Gastrocnemius medialis (tissue), 4 donors: ENCODE data around the gene BLVRB. TPM values are rescaled to one million over a fixed set of nuclear protein-coding genes. Genes with fewer than 3 reads are reported as not detected.
"Not testable (repeated sequence)": the region's sequence is repeated elsewhere in the genome, so short reads cannot be mapped to it uniquely, and the experiment has no call there.

Experiments used
- ATAC-seq, 2 donors: fragments of 150-250 bp; one replicate each; pipeline ENCODE4 v1.9.1; 2016
- DNase-seq, 2 donors: peaks; one replicate each; pipeline ENCODE4 v3.0.0-alpha.2; 2019
- H3K27ac ChIP-seq, 4 donors: fragments of 200-600 bp; sonication (generic); 1 replicate in 1 of 4; 2 replicates in 3 of 4; pipeline ENCODE4 v1.5.1; 2016 to 2018; ENCODE audit warnings: mild to moderate bottlenecking in 2 of 4, moderate library complexity in 1 of 4
- H3K27me3 ChIP-seq, 3 donors: fragments of 200-600 bp; sonication (generic) in 2 of 3; 1 replicate in 1 of 3; 2 replicates in 2 of 3; pipeline versions ENCODE4 v1.5.1 to v1.6.0; 2016 to 2019; ENCODE audit warnings: mild to moderate bottlenecking in 1 of 3, moderate library complexity in 1 of 3
- H3K36me3 ChIP-seq, 2 donors: fragments of 200-600 bp; sonication (generic) in 1 of 2; one replicate each; pipeline ENCODE4 v1.5.1; 2017 to 2018
- H3K4me1 ChIP-seq, 2 donors: fragments of 200-600 bp; sonication (generic) in 1 of 2; one replicate each; pipeline ENCODE4 v1.5.1; 2016 to 2017; ENCODE audit warnings: mild to moderate bottlenecking in 2 of 2
- H3K4me3 ChIP-seq, 4 donors: fragments of 200-600 bp; sonication (generic) in 3 of 4; 1 replicate in 1 of 4; 2 replicates in 3 of 4; pipeline ENCODE4 v1.5.1; 2016 to 2019; ENCODE audit warnings: mild to moderate bottlenecking in 2 of 4
- H3K9me3 ChIP-seq, 3 donors: fragments of 200-600 bp; sonication (generic) in 2 of 3; 1 replicate in 1 of 3; 2 replicates in 2 of 3; pipeline ENCODE4 v1.5.1; 2016 to 2019
- POLR2A ChIP-seq, 2 donors: fragments of 450-650 bp; IDR thresholded peaks; one replicate each; pipeline ENCODE4 v1.6.1; 2017; ENCODE audit warnings: antibody characterized with exemption in 2 of 2, mild to moderate bottlenecking in 2 of 2, moderate library complexity in 2 of 2
- in situ Hi-C, 4 donors: fragments of 200-750 bp; cut with MboI; loops; one replicate each; pipeline versions ENCODE4 v1.15.0 to v1.8.0; 2017; ENCODE audit warnings: low sequenced_read_pairs in 4 of 4
- intact Hi-C: fragments of 100-400 bp; cut with DNase I; formaldehyde crosslinking; loops from one replicate; pipeline ENCODE4 v1.15.1; 2023; ENCODE audit warnings: low total_unique reads
- total RNA-seq, 4 donors: library from RNA; depleted of rRNA; stranded (reverse); fragments of >200 nt; gene quantifications; one replicate each; pipeline versions ENCODE4 v1.1.0 to v1.2.3, GENCODE V29; 2016
- TF ChIP-seq, protein P1 (sequence below), 5 experiments: fragments of 450-650 bp in 3 of 5; fragments of 200-600 bp in 2 of 5; sonication (generic) in 2 of 5; IDR thresholded peaks in 4 of 5; conservative IDR thresholded peaks in 1 of 5; 1 replicate in 4 of 5; 2 replicates in 1 of 5; pipeline ENCODE4 v1.5.1; 2016 to 2019; ENCODE audit warnings: antibody characterized with exemption in 5 of 5, mild to moderate bottlenecking in 3 of 5, moderate library complexity in 3 of 5

The BLVRB gene
- total RNA-seq, 4 donors from 2014 or later = 254 to 679 (median 280) TPM

DNA sequence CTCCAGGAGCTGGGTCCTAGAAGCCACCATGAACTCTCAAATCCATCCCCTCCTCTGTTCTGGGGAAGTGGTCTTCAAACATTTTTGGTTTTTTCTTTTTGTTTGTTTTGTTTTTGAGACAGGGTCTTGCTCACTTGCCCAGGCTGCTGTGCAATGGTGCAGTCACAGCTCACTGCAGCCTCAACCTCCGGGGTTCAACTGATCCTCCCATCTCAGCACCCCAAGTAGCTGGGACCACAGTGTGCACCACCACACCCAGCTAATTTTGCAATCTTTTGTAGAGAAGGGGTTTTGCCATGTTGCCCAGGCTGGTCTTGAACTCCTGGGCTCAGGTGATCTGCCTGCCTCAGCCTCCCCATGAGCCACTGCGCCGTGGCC lies 7.0 kb downstream of the BLVRB start:
- H3K4me1 ChIP-seq = no peaks in the 10 kb centered on the region
- no peak for ATAC-seq
- peaks cover 0 to 24% of the 10 kb centered on the region in 2 donors for H3K36me3 ChIP-seq
- no peak overlapping the region for H3K27ac ChIP-seq
- H3K9me3 ChIP-seq = no peaks in the 10 kb centered on the region
- intact Hi-C loops = no loop called here
- H3K4me3 ChIP-seq = no peak overlapping the region
- DNase-seq = no peak
- in situ Hi-C loops = no loop called here
- H3K27me3 ChIP-seq = no peaks in the 10 kb centered on the region
- no peak for TF ChIP-seq POLR2A (IDR thresholded peaks at IDR 0.05)
- TF ChIP-seq, protein P1, sequence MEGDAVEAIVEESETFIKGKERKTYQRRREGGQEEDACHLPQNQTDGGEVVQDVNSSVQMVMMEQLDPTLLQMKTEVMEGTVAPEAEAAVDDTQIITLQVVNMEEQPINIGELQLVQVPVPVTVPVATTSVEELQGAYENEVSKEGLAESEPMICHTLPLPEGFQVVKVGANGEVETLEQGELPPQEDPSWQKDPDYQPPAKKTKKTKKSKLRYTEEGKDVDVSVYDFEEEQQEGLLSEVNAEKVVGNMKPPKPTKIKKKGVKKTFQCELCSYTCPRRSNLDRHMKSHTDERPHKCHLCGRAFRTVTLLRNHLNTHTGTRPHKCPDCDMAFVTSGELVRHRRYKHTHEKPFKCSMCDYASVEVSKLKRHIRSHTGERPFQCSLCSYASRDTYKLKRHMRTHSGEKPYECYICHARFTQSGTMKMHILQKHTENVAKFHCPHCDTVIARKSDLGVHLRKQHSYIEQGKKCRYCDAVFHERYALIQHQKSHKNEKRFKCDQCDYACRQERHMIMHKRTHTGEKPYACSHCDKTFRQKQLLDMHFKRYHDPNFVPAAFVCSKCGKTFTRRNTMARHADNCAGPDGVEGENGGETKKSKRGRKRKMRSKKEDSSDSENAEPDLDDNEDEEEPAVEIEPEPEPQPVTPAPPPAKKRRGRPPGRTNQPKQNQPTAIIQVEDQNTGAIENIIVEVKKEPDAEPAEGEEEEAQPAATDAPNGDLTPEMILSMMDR (IDR thresholded peaks at IDR 0.05 in 4 of 5, conservative IDR thresholded peaks at IDR 0.05 in 1 of 5) = no peak

DNA sequence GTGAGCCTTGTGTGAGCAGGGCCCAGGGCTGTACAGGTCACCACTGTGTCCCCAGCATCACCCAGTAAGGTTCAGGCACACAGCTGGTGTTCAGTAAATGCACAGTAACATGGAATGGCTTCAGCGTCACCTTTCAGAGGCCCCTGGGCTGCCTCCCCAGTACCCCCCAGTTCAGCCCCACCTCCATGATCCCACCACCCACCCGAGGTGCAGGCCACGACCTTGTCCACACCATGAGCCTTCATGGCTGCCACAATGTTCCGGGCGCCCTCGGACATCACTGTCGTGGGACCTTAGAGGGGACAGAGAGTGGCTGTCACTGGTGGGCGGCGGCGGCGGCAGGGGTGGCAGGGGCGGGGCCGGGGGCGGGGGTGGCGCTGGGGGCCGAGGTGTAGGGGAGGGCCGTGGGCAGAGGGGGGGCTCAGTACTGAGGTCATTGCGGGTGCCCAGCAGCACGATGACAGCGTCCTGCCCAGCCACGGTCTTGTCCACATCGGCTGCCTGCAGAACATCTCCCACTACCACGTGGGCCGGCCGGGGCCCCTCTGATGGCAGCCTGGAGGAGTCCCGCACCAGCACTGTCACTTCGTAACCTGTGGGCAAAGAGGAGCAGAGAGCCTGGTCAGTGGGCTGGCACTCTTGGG lies 7.5 kb downstream of the BLVRB start:
- TF ChIP-seq POLR2A (IDR thresholded peaks at IDR 0.05) = no peak
- Histone ChIP-seq H3K27ac (no peak overlapping the region), H3K9me3 (no peaks in the 10 kb centered on the region), H3K27me3 (no peaks in the 10 kb centered on the region), H3K36me3 (peaks cover 0 to 24% of the 10 kb centered on the region in 2 donors), H3K4me3 (no peak overlapping the region), H3K4me1 (no peaks in the 10 kb centered on the region)
- ATAC-seq (no peak), DNase-seq (no peak)
- in situ Hi-C loops (no loop called here), intact Hi-C loops (no loop called here)

DNA sequence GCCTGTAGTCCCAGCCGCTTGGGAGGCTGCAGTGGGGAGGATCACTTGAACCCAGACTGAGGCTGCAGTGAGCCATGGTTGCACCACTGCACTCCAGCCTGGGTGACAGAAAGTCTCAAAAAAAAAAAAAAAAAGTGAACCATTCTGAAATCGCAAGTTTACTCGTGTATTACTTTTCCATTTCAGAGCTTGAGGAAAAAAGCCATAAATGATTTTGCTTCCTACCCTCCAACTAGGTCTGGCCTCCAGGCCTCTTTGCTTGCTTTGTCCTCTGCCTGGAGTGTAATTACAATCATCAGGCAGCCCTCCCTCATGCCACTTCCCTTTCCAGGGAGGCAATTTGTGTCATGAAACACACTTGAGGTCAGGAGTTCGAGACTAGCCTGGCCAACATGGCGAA lies 8.5 kb downstream of the BLVRB start:
- H3K36me3 ChIP-seq = peaks cover 0 to 24% of the 10 kb centered on the region in 2 donors
- H3K4me3 ChIP-seq = no peak overlapping the region
- intact Hi-C loops (no loop called here), in situ Hi-C loops (no loop called here)
- H3K27ac ChIP-seq = no peak overlapping the region
- no peaks in the 10 kb centered on the region for H3K9me3 ChIP-seq
- no peak for DNase-seq
- no peaks in the 10 kb centered on the region for H3K27me3 ChIP-seq
- no peak for ATAC-seq
- no peak for TF ChIP-seq POLR2A (IDR thresholded peaks at IDR 0.05)
- TF ChIP-seq, protein P1 (IDR thresholded peaks at IDR 0.05 in 4 of 5, conservative IDR thresholded peaks at IDR 0.05 in 1 of 5) = no peak
- H3K4me1 ChIP-seq = no peaks in the 10 kb centered on the region

- peaks cover 0 to 35% of the 10 kb centered on the region in 2 donors for H3K36me3 ChIP-seq
- H3K4me3 ChIP-seq, DNase-seq, H3K27me3 ChIP-seq, H3K27ac ChIP-seq, ATAC-seq, H3K9me3 ChIP-seq, H3K4me1 ChIP-seq, intact Hi-C loops, in situ Hi-C loops: not testable (repeated sequence)
Observed at GRCh38 chr19:40453943-40454342, 11.6 kb downstream of the BLVRB start.

DNA sequence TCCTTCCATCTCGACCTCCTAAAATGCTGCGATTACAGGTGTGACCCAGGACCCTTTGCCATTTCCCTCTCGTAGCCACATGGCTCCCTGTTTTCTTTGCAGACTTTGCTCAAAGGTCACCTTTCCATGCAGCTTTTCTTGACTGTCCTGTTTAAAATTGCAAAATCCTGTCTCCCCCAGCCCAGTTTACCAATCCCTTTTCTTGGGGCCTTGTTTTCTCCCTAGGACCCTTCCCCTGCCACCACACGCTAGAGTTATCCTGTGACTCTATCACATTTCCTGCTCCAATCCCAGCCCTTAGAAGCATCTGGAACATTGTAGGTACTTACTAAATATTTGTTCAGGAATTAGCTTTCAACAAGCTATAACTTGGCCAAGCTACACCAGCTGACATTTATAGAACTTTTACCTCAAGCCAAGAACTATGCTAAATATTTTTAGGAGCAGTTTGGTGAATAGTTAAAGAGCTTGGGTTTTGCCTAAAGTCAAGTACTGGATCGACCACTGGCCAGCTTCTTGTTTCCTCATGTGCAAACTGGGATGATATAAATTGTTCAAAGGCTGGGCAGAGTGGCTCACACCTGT lies 12.3 kb downstream of the BLVRB start:
- Histone ChIP-seq H3K4me1 (no peaks in the 10 kb centered on the region), H3K9me3 (no peaks in the 10 kb centered on the region), H3K27ac (no peak overlapping the region), H3K36me3 (peaks cover 0 to 36% of the 10 kb centered on the region in 2 donors), H3K27me3 (no peaks in the 10 kb centered on the region), H3K4me3 (no peak overlapping the region)
- DNase-seq (no peak), ATAC-seq (no peak)
- in situ Hi-C loops (no loop called here), intact Hi-C loops (no loop called here)
- TF ChIP-seq POLR2A (IDR thresholded peaks at IDR 0.05) = no peak
- TF ChIP-seq, protein P1 (IDR thresholded peaks at IDR 0.05 in 4 of 5, conservative IDR thresholded peaks at IDR 0.05 in 1 of 5) = no peak
